Muscle layer of colon (tissue), 2 donors: ENCODE data around the gene SLC66A2.
"Not testable (repeated sequence)": the region's sequence is repeated elsewhere in the genome, so short reads cannot be mapped to it uniquely, and the experiment has no call there.

Source experiments
- H3K27ac ChIP-seq: one replicate; pipeline ENCODE4 v1.7.0; 2013; ENCODE audit warnings: low read depth, mild to moderate bottlenecking, low read length, moderate library complexity
- H3K27me3 ChIP-seq, 2 donors: one replicate each; pipeline ENCODE4 v1.7.0; 2013; ENCODE audit warnings: low read length in 2 of 2, mild to moderate bottlenecking in 2 of 2; ENCODE audit not compliant: insufficient read depth in 2 of 2, control insufficient read depth in 1 of 2
- H3K36me3 ChIP-seq: one replicate; pipeline ENCODE4 v1.7.0; 2013; ENCODE audit warnings: mild to moderate bottlenecking, low read length; ENCODE audit not compliant: insufficient read depth
- H3K4me1 ChIP-seq: one replicate; pipeline ENCODE4 v1.7.0; 2013; ENCODE audit warnings: mild to moderate bottlenecking, low read length; ENCODE audit not compliant: insufficient read depth
- H3K4me3 ChIP-seq, 2 donors: one replicate each; pipeline ENCODE4 v1.7.0; 2013; ENCODE audit warnings: low read length in 2 of 2, low read depth in 1 of 2, mild to moderate bottlenecking in 1 of 2, moderate library complexity in 1 of 2
- H3K9ac ChIP-seq: one replicate; pipeline ENCODE4 v1.7.0; 2013; ENCODE audit warnings: low read length
- H3K9me3 ChIP-seq: one replicate; pipeline ENCODE4 v1.7.0; 2013; ENCODE audit warnings: mild to moderate bottlenecking, low read length
- donor health status: abdominal sarcoma.
- donor health status: Adenocarcinoma of cecum.

SLC66A2 gene

DNA sequence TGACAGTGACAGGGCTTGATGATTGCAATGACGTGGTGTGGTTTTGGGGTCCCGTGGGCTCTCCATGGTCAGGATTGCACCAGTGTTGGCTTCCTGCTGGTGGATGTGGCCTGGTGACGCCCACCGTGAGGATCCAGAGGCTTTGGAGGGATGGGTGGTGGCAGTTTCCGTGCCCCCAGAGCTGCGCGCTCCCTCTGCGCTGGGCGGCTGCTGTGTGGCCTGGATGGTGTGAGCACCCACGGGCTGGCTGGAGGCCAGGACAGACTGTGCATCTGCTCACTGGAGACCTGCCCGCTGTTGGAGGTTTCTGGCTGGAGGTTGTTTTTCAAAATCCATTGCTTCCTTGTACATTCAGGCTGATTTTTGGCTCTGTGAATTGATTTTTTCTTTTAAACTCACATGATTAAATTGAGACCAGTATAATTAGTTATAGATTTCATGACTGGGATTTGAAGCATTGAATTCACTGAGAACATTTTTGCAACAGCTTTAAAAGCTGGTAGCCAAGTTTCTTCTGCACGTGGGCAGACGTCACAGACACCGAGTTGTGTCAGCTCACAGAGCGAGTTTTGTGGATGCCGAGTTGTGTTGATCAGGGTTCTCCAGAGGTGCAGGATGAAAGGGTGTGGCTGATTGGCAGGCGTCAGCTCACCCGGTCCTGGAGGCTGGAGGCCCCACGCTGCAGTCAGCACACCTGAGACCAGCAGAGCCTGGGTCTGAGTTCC, 81.0 kb downstream of the SLC66A2 start:
- Histone ChIP-seq H3K9me3 (no peaks in the 10 kb centered on the region), H3K4me3 (no peak overlapping the region), H3K4me1 (no peaks in the 10 kb centered on the region), H3K27ac (no peak overlapping the region), H3K9ac (no peak overlapping the region), H3K27me3 (peaks cover 0 to 14% of the 10 kb centered on the region in 2 donors), H3K36me3 (no peaks in the 10 kb centered on the region)

DNA sequence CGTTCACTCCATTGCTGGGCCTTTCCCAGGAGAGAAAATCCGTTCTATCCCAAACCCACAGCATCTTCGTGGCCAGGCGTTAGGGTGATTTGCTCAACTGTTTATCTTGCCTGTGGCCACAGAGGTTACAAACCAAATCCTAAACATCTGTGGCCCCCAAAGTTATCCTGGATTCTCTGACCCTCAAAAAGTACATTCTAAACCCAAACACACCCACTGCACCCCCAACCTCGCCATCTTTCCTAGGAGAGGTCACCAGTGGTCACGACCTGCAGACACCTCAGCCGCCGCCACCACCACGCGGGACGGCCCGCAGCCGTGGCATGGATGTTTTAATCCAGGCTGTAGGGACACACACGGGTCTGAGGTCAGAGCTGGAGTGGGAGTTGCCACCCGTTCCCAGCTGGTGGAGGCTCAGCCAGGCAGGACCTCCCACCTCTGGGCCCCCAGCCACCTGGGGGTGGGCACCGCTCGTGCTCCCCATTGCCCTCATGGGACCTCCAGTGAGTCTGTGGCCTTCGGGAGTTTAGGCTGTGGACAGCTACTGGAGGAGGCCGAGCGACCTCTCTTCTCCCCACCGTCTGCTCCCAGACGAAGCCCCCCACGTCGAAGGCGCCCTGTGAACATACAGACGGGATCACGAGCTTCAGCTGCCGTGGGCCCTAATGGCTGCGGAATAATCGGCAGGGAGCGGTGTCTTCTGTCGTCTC, 81.7 kb downstream of the SLC66A2 start:
- H3K27ac ChIP-seq: no peak overlapping the region
- peaks cover 0 to 11% of the 10 kb centered on the region in 2 donors for H3K27me3 ChIP-seq
- no peaks in the 10 kb centered on the region for H3K36me3 ChIP-seq
- H3K4me3 ChIP-seq: no peak overlapping the region
- no peaks in the 10 kb centered on the region for H3K4me1 ChIP-seq
- H3K9ac ChIP-seq: no peak overlapping the region
- H3K9me3 ChIP-seq: no peaks in the 10 kb centered on the region

DNA sequence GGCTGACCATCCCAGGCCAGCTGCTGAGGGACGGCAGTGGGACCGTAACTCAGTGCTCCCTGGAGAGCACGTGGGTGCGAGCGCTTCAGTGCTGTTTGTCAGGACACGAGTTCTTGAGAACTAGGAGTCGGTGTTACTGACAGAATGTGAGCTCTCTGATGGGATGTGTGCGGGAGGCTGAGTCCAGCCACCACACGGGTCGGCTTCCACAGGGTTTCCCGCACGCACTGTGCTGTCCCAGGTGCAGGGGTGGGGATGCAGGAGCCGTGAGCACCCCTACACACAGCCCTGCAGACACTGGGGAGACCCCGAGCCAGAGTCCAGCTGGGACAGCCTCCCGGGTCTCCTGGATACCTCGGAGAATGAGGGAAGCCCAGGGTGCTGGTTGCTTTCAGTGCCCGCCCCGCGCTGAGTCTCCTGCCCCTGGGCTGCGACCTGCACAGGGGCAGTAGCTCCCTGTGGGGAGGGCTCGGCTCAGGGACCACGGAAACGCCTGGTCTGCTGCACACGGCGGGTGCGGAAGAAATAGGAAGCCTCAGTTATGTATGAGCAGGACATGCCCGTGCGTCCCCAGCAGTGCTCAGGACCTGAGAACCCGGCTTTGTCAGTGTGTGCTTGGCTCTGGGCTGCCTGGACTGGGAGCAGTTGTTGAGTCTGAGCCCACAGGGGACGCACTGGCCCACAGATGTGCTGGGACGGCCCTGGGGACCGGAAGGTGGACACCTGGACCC, 82.5 kb downstream of the SLC66A2 start:
- H3K27me3 ChIP-seq: peaks cover 0 to 6% of the 10 kb centered on the region in 2 donors
- H3K36me3 ChIP-seq: no peaks in the 10 kb centered on the region
- no peaks in the 10 kb centered on the region for H3K4me1 ChIP-seq
- H3K9ac ChIP-seq: no peak overlapping the region
- H3K27ac ChIP-seq: no peak overlapping the region
- H3K4me3 ChIP-seq: no peak overlapping the region
- H3K9me3 ChIP-seq: no peaks in the 10 kb centered on the region

DNA sequence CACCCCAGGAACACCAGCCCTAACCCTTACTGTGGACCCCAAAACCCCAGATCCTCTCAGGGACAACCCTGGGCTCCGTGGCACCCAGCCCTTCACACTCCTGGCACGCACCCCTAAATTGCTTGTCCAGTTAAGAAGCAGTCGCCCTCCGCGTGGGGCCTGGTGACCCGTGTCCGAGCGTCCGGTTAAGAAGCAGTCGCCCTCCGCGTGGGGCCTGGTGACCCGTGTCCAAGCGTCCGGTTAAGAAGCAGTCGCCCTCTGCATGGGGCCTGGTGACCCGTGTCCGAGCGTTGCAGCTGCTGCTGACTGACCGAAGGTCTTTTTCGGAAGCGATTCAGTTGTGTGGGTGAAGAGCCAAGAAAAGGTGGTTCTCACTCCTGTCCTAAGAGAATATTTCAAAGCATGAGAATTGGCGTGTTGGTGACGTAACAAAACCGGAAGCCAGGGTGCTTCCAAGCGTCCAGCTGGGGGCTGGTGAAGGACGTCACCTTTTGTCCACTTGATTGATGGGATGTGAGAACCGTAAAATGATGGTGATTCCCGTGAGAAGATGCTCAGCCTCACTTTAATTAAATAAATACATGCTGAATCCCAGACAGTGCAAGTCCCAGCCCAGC, 83.2 kb downstream of the SLC66A2 start:
- no peaks in the 10 kb centered on the region for H3K27me3 ChIP-seq
- no peak overlapping the region for H3K9ac ChIP-seq
- H3K27ac ChIP-seq: no peak overlapping the region
- no peaks in the 10 kb centered on the region for H3K4me1 ChIP-seq
- H3K4me3 ChIP-seq: no peak overlapping the region
- H3K36me3 ChIP-seq: no peaks in the 10 kb centered on the region
- no peaks in the 10 kb centered on the region for H3K9me3 ChIP-seq

DNA sequence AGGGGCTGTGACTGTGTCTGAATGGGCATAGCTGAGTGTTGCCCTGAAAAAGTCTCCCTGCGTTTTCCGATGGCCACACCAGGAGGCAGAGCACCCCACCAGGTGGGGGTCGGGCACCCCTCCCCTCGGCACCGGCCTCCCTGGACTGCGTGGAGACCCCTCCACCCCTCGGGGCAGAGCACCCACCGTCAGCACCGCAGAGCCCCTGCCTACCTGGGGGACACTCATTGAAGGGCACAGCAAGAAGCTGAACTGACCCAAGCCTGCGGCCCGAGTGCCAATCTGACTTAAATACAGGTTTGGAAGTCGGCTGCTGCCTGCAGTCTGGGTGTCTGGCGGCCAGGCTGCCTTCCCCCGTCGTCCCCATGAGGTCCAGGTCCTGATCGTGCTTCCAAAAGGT, 83.8 kb downstream of the SLC66A2 start:
- H3K4me1 ChIP-seq: no peaks in the 10 kb centered on the region
- H3K9ac ChIP-seq: no peak overlapping the region
- no peak overlapping the region for H3K27ac ChIP-seq
- no peaks in the 10 kb centered on the region for H3K36me3 ChIP-seq
- no peak overlapping the region for H3K4me3 ChIP-seq
- H3K9me3 ChIP-seq: no peaks in the 10 kb centered on the region
- no peaks in the 10 kb centered on the region for H3K27me3 ChIP-seq

DNA sequence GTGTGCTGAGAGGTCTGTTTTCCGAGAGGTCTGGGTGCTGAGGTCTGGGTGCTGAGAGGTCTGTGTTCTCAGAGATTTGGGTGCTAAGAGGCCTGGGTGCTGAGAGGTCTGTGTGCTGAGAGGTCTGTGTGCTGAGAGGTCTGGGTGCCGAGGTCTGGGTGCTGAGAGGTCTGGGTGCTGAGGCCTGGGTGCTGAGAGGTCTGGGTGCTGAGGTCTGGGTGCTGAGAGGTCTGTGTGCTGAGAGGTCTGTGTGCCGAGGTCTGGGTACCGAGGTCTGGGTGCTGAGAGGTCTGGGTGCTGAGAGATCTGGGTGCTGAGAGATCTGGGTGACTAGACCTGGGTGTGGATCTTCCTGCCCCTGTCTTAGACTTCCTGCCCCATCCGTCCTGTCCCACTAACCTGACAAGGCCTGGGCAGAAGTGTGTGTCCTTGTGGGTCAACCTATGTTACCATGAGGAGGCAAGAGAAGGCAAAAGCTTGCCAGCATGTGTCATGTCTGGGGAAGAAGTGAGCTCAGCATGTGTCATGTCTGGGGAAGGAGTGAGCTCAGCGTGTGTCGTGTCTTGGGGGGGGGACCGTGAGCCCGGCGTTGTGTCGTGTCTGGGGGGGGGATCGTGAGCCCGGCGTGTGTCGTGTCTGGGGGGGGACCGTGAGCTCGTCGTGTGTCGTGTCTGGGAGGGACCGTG, 84.4 kb downstream of the SLC66A2 start:
- Histone ChIP-seq H3K36me3 (no peaks in the 10 kb centered on the region), H3K9me3 (peaks cover 4% of the 10 kb centered on the region), H3K4me3 (no peak overlapping the region), H3K27me3 (no peaks in the 10 kb centered on the region), H3K27ac (no peak overlapping the region), H3K4me1 (no peaks in the 10 kb centered on the region), H3K9ac (no peak overlapping the region)

DNA sequence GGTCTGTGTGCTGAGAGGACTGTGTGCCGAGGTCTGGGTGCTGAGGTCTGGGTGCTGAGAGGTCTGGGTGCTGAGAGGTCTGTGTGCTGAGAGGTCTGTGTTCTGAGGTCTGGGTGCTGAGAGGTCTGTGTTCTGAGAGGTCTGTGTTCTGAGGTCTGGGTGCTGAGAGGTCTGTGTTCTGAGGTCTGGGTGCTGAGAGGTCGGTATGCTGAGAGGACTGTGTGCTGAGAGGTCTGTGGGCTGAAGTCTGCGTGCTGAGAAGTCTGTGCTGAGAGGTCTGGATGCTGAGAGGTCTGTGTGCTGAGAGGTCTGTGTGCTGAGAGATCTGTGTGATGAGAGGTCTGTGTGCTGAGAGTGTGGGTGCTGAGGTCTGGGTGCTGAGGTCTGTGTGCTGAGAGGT, 85.5 kb downstream of the SLC66A2 start:
- H3K9me3 ChIP-seq, H3K27ac ChIP-seq, H3K27me3 ChIP-seq, H3K9ac ChIP-seq, H3K4me1 ChIP-seq, H3K4me3 ChIP-seq, H3K36me3 ChIP-seq: not testable (repeated sequence)

DNA sequence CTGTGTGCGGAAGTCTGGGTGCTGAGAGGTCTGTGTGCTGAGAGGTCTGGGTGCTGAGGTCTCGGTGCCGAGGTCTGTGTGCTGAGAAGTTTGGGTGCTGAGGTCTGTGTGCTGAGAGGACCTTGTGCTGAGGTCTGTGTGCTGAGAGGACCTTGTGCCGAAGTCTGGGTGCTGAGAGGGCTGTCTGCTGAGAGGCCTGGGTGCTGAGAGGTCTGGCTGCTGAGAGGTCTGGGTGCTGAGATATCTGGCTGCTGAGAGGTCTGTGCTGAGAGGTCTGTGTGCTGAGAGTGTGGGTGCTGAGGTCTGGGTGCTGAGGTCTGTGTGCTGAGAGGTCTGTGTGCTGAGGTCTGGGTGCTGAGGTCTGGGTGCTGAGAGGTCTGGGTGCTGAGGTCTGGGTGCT, 86.5 kb downstream of the SLC66A2 start:
- not testable (repeated sequence) for H3K4me1 ChIP-seq, H3K9me3 ChIP-seq, H3K27me3 ChIP-seq, H3K9ac ChIP-seq, H3K27ac ChIP-seq, H3K36me3 ChIP-seq, H3K4me3 ChIP-seq

DNA sequence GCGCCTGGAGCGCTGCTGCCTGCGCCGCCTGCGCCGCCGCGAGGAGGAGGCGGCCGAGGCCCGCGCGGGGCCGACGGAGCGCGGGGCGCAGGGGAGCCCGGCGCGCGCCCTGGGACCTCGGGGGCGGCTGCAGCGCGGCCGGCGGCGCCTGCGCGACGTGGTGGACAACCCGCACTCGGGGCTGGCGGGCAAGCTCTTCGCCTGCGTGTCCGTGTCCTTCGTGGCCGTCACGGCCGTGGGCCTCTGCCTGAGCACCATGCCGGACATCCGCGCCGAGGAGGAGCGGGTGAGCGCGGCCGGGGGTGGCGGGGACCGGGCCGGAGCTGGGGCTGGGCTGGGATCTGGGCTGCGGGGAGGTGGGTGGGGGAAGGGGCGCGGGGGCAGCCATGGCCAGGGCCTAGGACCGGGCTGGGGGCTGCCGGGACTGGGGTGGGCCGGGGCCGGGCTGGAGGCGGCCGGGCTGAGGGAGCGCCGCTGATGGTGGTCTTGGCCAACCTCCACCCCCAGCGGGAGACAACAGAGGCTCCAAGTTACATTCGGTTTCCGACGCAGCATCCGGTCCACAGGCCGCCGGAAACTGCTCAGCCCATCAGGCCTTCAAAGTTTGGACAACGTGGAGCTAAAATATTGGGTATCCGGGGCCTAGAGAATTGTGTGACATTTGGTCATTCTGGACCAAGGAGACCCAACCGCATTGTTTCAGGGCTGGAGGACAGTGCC, 87.3 kb downstream of the SLC66A2 start:
- no peak overlapping the region for H3K4me3 ChIP-seq
- H3K27ac ChIP-seq: no peak overlapping the region
- H3K9me3 ChIP-seq: peaks cover 4% of the 10 kb centered on the region
- no peaks in the 10 kb centered on the region for H3K36me3 ChIP-seq
- H3K27me3 ChIP-seq: no peaks in the 10 kb centered on the region
- no peaks in the 10 kb centered on the region for H3K4me1 ChIP-seq
- H3K9ac ChIP-seq: no peak overlapping the region

DNA sequence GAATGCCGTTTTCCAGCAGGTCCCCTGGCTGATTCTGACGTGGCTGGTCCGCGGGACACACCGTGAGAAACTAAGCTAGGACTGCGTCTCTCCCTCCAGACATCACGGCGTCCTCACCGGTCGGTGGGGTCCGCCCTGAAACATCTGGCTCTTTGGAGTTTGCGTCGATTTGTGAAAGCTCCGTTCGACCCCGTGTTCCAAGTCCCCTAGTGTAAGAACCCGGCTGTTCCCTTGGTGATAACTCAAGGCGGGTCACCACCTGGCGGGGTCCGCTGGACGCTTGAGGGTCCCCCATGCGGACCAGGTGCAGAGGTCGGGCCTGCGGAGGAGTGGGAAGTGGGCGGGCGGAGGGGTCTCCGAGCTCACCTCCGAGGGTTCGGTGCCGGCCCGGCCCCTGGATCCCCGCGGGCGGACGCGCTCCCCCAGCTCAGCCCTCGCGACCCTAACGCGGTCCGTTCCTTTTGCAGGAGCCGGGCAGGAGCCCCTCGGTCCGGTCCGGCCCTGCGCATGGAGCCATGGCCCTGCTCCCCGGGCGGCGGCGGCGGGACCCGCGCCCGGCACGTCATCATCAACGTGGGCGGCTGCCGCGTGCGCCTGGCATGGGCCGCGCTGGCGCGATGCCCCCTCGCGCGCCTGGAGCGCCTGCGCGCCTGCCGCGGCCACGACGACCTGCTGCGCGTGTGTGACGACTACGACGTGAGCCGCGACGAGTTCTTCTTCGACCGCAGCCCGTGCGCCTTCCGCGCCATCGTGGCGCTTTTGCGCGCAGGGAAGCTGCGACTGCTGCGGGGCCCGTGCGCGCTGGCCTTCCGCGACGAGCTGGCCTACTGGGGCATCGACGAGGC, 88.1 kb downstream of the SLC66A2 start:
- no peak overlapping the region for H3K27ac ChIP-seq
- H3K9me3 ChIP-seq: peaks cover 4% of the 10 kb centered on the region
- H3K36me3 ChIP-seq: no peaks in the 10 kb centered on the region
- H3K4me3 ChIP-seq: no peak overlapping the region
- H3K27me3 ChIP-seq: no peaks in the 10 kb centered on the region
- H3K4me1 ChIP-seq: no peaks in the 10 kb centered on the region
- no peak overlapping the region for H3K9ac ChIP-seq
